MM.1S (cell line): ENCODE measurements around the gene DNAJC28.
"Not testable (repeated sequence)": the region's sequence is repeated elsewhere in the genome, so short reads cannot be mapped to it uniquely, and the experiment has no call there.

ENCODE experiments used
- DNase-seq: peaks from one replicate; pipeline ENCODE4 v3.0.0-alpha.2; 2015
- H2AFZ ChIP-seq: fragments of 300-600 bp; sonication (generic); 2 replicates; pipeline ENCODE4 v1.6.0; 2016; ENCODE audit warnings: antibody characterized with exemption, low read length
- H3F3A ChIP-seq: fragments of 300-600 bp; sonication (generic); 2 replicates; pipeline ENCODE4 v1.6.1; 2016; ENCODE audit warnings: mild to moderate bottlenecking, antibody characterized with exemption, low read length, moderate library complexity, mixed read lengths; ENCODE audit not compliant: insufficient read depth
- H3K27ac ChIP-seq: fragments of 300-600 bp; sonication (generic); 2 replicates; pipeline ENCODE4 v1.5.1; 2016; ENCODE audit warnings: mild to moderate bottlenecking, low read length
- H3K27me3 ChIP-seq: fragments of 300-600 bp; sonication (generic); replicated peaks from 2 replicates; pipeline ENCODE4 v1.6.0; 2016; ENCODE audit warnings: low read length; ENCODE audit not compliant: insufficient read depth
- H3K36me3 ChIP-seq: fragments of 300-600 bp; sonication (generic); replicated peaks from 2 replicates; pipeline ENCODE4 v1.6.1; 2016; ENCODE audit warnings: mild to moderate bottlenecking, low read length, mixed read lengths; ENCODE audit not compliant: insufficient read depth
- H3K4me1 ChIP-seq: fragments of 300-600 bp; sonication (generic); 2 replicates; pipeline ENCODE4 v1.6.1; 2016; ENCODE audit warnings: low read length, mixed read lengths
- H3K4me2 ChIP-seq: fragments of 300-600 bp; sonication (generic); 2 replicates; pipeline ENCODE4 v1.6.0; 2016; ENCODE audit warnings: low read depth, low read length
- H3K4me3 ChIP-seq: fragments of 300-600 bp; sonication (generic); 2 replicates; pipeline ENCODE4 v1.5.1; 2016; ENCODE audit warnings: low read length, mixed read lengths
- H3K79me2 ChIP-seq: fragments of 300-600 bp; sonication (generic); 2 replicates; pipeline ENCODE4 v1.6.1; 2016; ENCODE audit warnings: mixed run types, low read length, mixed read lengths
- H3K9ac ChIP-seq: fragments of 300-600 bp; sonication (generic); 2 replicates; pipeline ENCODE4 v1.6.1; 2016; ENCODE audit warnings: low read length, mixed read lengths
- H3K9me2 ChIP-seq: fragments of 300-600 bp; sonication (generic); replicated peaks from 2 replicates; pipeline ENCODE4 v1.6.1; 2016; ENCODE audit warnings: mild to moderate bottlenecking, low read length, mixed read lengths; ENCODE audit not compliant: insufficient read depth
- H3K9me3 ChIP-seq: fragments of 300-600 bp; sonication (generic); replicated peaks from 2 replicates; pipeline ENCODE4 v1.6.1; 2016; ENCODE audit warnings: mild to moderate bottlenecking, low read length, mixed read lengths; ENCODE audit not compliant: insufficient read depth
- H4K20me1 ChIP-seq: fragments of 300-600 bp; sonication (generic); 2 replicates; pipeline ENCODE4 v1.6.1; 2016; ENCODE audit warnings: mild to moderate bottlenecking, low read length, moderate library complexity, mixed read lengths; ENCODE audit not compliant: insufficient read depth
- CTCF ChIP-seq: fragments of 300-600 bp; sonication (generic); IDR thresholded peaks from 2 replicates; pipeline ENCODE4 v1.5.1; 2016; ENCODE audit warnings: antibody characterized with exemption, low read length, mixed read lengths
- EZH2 ChIP-seq: fragments of 300-600 bp; sonication (generic); optimal IDR thresholded peaks from 2 replicates; pipeline ENCODE3; 2017; ENCODE audit warnings: low read depth, mild to moderate bottlenecking, antibody characterized with exemption, low read length, mixed read lengths
- EZH2phosphoT487 ChIP-seq: fragments of 300-600 bp; sonication (generic); IDR thresholded peaks from 2 replicates; pipeline ENCODE4 v1.6.1; 2018; ENCODE audit warnings: antibody characterized with exemption, low read length

DNAJC28 gene

DNA sequence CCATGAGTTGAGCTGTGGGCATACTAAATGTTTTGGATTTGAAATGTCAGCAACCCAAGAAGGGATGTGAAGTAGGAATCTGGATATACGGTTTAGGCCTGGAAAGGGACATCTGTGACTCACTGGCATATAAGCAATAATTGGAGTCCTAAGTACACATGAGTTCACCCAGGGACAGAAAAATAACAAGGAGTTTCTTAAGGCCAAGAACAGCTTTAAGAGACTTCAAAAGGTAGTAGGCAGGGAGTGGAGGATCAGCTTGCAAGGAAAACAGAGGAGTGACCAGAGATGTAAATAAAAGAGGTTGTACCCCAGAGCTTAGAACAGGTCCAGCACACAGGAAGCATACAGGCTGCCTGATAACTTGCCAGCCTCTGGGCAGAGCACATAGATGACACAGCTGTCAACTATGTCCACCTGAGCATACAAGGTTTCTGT lies 39.9 kb downstream of the DNAJC28 start:
- Histone ChIP-seq H4K20me1 (no peaks in the 10 kb centered on the region), H3K4me2 (no peak overlapping the region), H3K36me3 (no peaks in the 10 kb centered on the region), H3K27ac (no peak overlapping the region), H3K9ac (no peak overlapping the region), H3K9me3 (no peaks in the 10 kb centered on the region), H3K27me3 (no peaks in the 10 kb centered on the region), H3F3A (no peaks in the 10 kb centered on the region), H3K79me2 (no peaks in the 10 kb centered on the region), H3K4me3 (no peak overlapping the region), H3K9me2 (no peaks in the 10 kb centered on the region), H2AFZ (no peak overlapping the region), H3K4me1 (no peaks in the 10 kb centered on the region)
- DNase-seq, result no peak
- TF ChIP-seq EZH2 (no peak), EZH2phosphoT487 (no peak), CTCF (no peak)

GRCh38 chr21:33449616-33450015 lies 41.9 kb downstream of the DNAJC28 start:
- Histone ChIP-seq H3K79me2 (no peaks in the 10 kb centered on the region), H3F3A (no peaks in the 10 kb centered on the region), H3K4me2 (no peak overlapping the region), H3K9me2 (no peaks in the 10 kb centered on the region), H3K27ac (no peak overlapping the region), H3K4me3 (no peak overlapping the region), H3K36me3 (no peaks in the 10 kb centered on the region), H3K4me1 (no peaks in the 10 kb centered on the region), H3K9me3 (no peaks in the 10 kb centered on the region), H3K27me3 (no peaks in the 10 kb centered on the region), H3K9ac (no peak overlapping the region), H4K20me1 (no peaks in the 10 kb centered on the region), H2AFZ (no peak overlapping the region)
- DNase-seq, result no peak
- no peak for TF ChIP-seq CTCF
- no peak for TF ChIP-seq EZH2

- H3K27me3 ChIP-seq, H3K4me3 ChIP-seq, H3K9ac ChIP-seq, H3K9me3 ChIP-seq, H3K4me1 ChIP-seq, H2AFZ ChIP-seq, H3F3A ChIP-seq, H3K36me3 ChIP-seq, H4K20me1 ChIP-seq, H3K9me2 ChIP-seq, H3K4me2 ChIP-seq, H3K27ac ChIP-seq, DNase-seq, H3K79me2 ChIP-seq: not testable (repeated sequence)
These were observed 44.9 kb downstream of the DNAJC28 start for GRCh38 chr21:33446620-33447019.

GRCh38 chr21:33444499-33444898 lies 47.0 kb downstream of the DNAJC28 start:
- no peak for TF ChIP-seq CTCF
- TF ChIP-seq EZH2, result no peak
- no peak for TF ChIP-seq EZH2phosphoT487
- H3K9ac ChIP-seq, result no peak overlapping the region

More at GRCh38 chr21:33444499-33444898, 47.0 kb downstream of the DNAJC28 start:
- Histone ChIP-seq H3K79me2 (no peaks in the 10 kb centered on the region), H2AFZ (no peak overlapping the region), H3K4me1 (no peaks in the 10 kb centered on the region), H3K9me3 (no peaks in the 10 kb centered on the region), H3K27ac (no peak overlapping the region), H3K4me3 (no peak overlapping the region), H3K4me2 (no peak overlapping the region), H3K27me3 (no peaks in the 10 kb centered on the region), H3K36me3 (no peaks in the 10 kb centered on the region), H3F3A (no peaks in the 10 kb centered on the region), H3K9me2 (no peaks in the 10 kb centered on the region), H4K20me1 (no peaks in the 10 kb centered on the region)
- DNase-seq, result no peak
